HFF-Myc (cell line): Measurements from ENCODE around the gene DBNDD1.
"Not testable (repeated sequence)": the region's sequence is repeated elsewhere in the genome, so short reads cannot be mapped to it uniquely, and the experiment has no call there.

ENCODE experiments used
- DNase-seq: peaks from one replicate; pipeline ENCODE4 v3.0.0-alpha.2; 2011; ENCODE audit warnings: low read depth; ENCODE audit errors: extremely low read depth
- H3K4me3 ChIP-seq: replicated peaks from 2 replicates; pipeline ENCODE4 v1.5.1; 2011; ENCODE audit warnings: low read depth, mild to moderate bottlenecking, control low read depth, low read length
- CTCF ChIP-seq: IDR thresholded peaks from 2 replicates; pipeline ENCODE4 v1.5.1; 2012; ENCODE audit warnings: mild to moderate bottlenecking, low read depth, low read length, control low read depth; ENCODE audit errors: missing control alignments

The DBNDD1 gene

GRCh38 chr16:89969741-89970410, 49.4 kb downstream of the DBNDD1 start:
- no peak overlapping the region for H3K4me3 ChIP-seq
- DNase-seq = no peak
- no peak for TF ChIP-seq CTCF

- H3K4me3 ChIP-seq, DNase-seq: not testable (repeated sequence)
Measured at GRCh38 chr16:89968074-89968473, 51.2 kb downstream of the DBNDD1 start.

GRCh38 chr16:89967436-89967835, 51.8 kb downstream of the DBNDD1 start:
- H3K4me3 ChIP-seq, DNase-seq: not testable (repeated sequence)

- no peak for DNase-seq
- H3K4me3 ChIP-seq = no peak overlapping the region
- no peak for TF ChIP-seq CTCF
Measured at GRCh38 chr16:89966756-89967155, 52.5 kb downstream of the DBNDD1 start.

- H3K4me3 ChIP-seq = no peak overlapping the region
- TF ChIP-seq CTCF = no peak
Measured at GRCh38 chr16:89965447-89966225, 53.6 kb downstream of the DBNDD1 start.

GRCh38 chr16:89964201-89964600, 55.1 kb downstream of the DBNDD1 start:
- DNase-seq = no peak
- no peak overlapping the region for H3K4me3 ChIP-seq
- TF ChIP-seq CTCF = no peak

More at GRCh38 chr16:89965447-89966225, 53.6 kb downstream of the DBNDD1 start:
- no peak for DNase-seq

- TF ChIP-seq CTCF = no peak
- no peak overlapping the region for H3K4me3 ChIP-seq
- DNase-seq = no peak
Measured at GRCh38 chr16:89962754-89963498, 56.3 kb downstream of the DBNDD1 start.
